AG20443 (cell line): ENCODE measurements around the gene PGD.

Source experiments
- DNase-seq: peaks from one replicate; pipeline ENCODE4 v3.0.0; 2012; ENCODE audit warnings: low spot score, mixed read lengths

PGD gene

GRCh38 chr1:10398734-10399443 lies at the start of gene PGD:
TSS of gene PGD (plus strand) at chr1:10399064. CDS start at chr1:10399118, 54 bp downstream.
- peak; percentile 100 for DNase-seq

- no peak for DNase-seq
Measured at GRCh38 chr1:10353282-10353681, 45.6 kb upstream of the PGD start.

DNA sequence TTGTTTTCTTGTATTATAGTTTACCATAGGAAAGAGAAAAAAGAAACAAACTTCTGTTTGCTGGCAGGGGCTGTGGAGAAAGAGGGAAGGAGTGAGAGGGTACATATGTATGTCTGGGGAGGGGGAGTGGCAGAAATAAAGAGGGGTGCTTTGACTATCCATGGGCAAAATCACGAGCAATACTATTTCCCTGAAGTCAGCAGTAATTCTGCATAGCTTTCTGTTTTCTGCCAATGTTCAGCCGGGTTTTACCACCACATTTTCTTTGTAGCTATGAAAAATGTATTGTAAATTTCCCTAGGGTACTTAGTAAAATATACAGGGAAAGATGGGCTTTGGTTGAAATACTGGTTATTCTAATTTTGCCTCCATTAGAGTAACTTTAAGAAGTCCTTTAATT lies 45.2 kb upstream of the PGD start:
- DNase-seq, result no peak

DNA sequence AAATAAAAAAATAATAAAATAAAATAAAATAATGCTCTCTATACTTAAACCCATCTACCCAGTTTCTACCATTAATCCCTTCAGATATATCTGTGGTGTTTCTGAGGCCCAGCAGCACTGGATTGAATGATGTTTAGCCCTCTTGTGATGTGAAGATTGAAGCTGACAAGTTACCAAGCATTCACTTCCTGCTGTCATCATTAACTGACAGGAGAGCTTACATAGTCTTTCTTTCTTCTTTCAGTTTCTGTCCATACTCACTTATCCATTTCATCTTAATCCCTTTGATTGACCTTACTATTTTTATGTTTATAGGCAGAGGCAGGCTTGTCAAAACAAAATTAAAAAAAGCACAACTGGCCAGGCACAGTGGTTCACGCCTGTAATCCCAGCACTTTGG lies 38.8 kb upstream of the PGD start:
- no peak for DNase-seq

DNA sequence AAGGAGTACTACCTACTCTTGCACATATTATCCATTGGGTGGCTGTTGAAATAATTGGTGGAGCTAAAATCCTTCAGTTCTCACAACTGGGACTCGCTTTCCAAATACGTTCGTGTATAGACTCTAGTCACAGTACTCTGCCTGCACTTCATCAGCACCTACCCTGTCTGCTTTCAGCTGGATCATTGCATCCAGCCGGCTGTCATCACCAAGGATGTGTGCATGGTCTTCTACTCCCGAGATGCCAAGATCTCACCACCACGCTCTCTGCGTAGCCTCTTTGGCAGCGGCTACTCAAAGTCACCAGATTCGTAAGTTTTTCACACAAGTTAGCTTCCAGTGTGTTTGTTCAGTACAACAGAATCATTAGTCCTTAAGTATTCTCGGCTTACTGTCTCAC lies 37.3 kb upstream of the PGD start:
- DNase-seq, result no peak

- no peak for DNase-seq
Measured at GRCh38 chr1:10368194-10368593, 30.7 kb upstream of the PGD start.

DNA sequence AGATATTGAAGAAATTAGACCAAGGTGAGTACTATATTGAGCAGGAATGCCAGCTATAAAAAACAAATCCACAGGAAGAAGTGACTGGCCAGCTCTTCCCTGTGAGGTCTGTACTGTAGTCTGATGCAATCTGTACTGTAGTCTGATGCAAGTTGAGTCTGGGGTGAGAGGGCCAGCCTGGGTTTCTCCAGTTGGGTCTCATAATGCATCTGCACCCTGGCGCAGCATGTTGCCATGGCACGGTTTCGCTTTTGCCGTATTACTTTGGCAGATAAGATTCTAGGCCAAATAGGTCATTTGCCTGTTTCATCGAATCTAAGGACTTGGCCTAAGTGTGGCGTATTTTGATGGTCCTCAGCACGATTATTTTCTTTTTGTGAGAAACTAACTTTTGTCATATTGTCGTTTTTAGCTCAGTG lies 24.4 kb upstream of the PGD start:
- no peak for DNase-seq

- peak; percentile 74 for DNase-seq
Measured at GRCh38 chr1:10377365-10378029, 21.4 kb upstream of the PGD start.

GRCh38 chr1:10378081-10378841 lies 20.6 kb upstream of the PGD start:
- DNase-seq, result peak; percentile 24

DNA sequence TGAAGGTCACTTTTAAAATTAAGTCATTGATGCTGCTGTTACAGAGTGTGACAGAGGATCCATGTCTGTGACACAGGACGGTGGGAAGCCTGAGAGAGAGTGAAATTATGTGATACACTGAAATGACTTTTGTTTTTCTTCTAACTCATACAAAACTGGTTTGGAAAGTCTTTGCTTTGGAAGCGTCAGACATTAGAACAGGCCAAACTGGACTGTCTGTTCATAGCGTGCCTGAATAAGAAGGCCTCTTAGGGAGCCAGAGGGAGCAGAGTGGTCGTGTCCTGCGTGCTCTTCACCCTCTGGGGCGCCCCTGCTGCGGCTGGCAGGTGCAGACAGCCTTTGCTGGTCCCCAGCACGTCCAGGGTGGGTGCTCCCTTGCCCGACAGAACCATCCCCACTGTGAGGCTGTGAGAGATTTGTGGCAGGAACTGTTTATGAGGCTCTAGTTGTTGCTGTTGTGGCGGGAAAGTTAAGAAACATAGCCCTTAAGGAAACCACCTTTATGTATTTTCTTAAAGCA lies 19.7 kb upstream of the PGD start:
- DNase-seq, result no peak

- DNase-seq, result no peak
Measured at GRCh38 chr1:10379676-10380075, 19.2 kb upstream of the PGD start.

DNA sequence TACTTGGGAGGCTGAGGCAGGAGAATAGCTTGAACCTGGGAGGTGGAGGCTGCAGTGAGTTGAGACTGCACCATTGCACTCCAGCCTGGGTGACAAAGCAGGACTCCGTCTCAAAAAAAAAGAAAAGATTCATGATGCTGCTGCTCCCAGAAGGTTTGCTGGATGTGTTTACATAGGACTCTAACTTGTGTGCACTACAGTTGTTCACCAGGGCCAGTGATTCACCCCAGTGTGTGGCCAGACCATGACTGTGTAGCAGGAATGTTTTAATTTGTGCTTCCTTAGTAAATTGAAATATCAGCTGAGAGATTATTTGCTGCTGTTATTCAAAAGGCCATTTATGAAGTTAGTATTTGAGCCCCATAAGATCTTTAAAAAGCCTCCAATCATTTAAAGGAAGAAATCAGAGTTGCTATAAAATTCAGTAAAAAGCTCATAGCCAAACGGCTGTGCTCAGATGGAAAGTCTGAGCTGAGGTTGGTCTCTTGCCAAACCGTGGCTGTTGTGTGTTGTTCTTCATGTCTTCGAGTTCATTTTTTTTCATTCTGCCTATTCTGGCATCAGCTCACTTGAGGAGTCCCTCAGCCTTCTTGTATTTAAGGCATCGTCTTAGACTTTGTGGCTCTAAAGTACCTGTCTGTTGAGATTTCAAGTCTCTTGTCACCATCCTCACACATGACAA lies 18.1 kb upstream of the PGD start:
- peak; percentile 86 for DNase-seq

DNA sequence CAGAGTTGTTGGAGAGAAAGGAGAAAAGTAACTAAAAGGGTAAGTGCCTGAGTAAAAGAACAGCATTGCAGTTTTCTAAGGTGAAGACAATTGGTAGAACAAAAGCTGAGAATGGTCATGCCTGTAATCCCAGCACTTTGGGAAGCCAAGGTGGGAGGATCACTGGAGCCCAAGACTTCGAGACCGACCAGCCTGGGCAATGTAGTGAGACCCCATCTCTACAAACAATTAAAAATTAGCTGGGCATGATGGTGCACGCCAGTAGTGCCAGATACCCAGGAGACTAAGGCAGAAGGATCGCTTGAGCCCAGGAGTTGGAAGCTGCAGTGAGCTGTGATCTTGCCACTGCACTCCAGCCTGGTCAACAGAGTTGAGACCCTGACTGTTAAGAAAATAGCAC lies 15.2 kb upstream of the PGD start:
- no peak for DNase-seq

DNA sequence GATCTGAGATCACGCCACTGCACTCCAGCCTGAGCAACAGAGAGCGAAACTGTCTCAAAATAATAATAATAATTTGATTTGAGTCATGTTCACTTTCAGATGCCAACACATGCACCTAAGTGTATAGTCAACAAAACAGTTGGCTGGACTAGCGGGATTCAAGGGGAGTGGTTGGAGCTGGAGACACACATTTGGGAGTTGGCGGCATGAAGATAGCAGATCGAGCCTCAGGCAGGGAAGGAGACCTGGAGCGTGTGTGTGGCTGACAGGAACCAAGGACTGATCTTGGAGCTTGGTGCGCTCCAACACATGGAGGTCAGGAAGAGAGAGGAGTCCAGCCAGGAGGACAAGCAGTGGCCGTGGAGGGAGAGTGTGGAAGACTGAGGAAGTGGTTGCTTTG lies 14.6 kb upstream of the PGD start:
- no peak for DNase-seq

GRCh38 chr1:10386761-10387676 lies 11.8 kb upstream of the PGD start:
- no peak for DNase-seq

DNA sequence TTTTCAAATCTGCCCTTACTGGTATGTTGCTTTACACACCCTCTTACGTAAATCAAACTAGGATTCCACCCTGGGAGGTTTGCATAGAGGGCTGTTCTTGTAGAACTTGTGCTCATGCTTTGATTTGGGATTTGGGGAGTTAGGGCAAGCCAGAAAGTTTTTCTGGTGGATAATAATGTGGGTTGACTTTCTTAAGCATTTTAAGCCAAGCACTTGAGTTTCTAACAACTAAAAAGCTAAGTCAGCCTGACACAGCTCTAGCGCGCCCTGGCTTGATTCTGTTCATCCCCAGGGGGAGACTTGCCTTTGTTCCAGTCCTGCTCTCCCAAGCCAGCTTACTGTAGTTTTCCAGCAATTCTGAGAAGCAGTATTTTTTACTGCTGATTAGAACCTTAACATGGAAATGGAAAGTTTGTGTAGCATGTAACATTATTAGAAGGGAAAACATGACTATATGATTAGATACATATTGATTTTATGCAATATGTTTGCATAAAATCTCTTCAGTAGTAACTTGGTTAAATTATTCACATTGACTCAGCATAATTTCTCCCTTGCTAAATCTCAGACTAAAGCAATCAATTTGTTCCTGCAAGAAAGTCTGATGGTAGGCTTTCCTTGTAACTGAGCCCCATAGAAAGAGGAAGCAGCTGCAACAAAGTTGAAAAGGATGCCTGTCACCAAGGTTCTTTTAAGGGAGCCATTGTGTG lies 11.0 kb upstream of the PGD start:
- DNase-seq, result peak; percentile 61

DNA sequence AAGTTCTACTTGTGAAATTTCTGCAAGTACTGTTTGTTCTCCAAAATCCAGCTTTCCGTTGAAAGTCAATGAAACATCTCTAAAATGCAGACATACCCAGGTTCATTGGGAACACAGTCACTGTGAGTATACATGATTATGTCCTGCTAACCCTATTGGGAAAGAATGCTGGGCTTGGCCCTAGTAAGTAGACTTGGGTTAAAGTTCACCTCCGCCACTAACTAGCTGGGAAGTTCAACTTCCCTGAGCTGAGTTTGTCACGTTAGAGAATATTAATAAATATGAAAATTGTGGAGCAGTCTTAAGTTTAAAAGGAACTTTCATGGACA lies 10.5 kb upstream of the PGD start:
- DNase-seq, result no peak

GRCh38 chr1:10389271-10389973 lies 9.4 kb upstream of the PGD start:
- DNase-seq, result no peak

- DNase-seq, result no peak
Measured at GRCh38 chr1:10396870-10397269, 2.0 kb upstream of the PGD start.

DNA sequence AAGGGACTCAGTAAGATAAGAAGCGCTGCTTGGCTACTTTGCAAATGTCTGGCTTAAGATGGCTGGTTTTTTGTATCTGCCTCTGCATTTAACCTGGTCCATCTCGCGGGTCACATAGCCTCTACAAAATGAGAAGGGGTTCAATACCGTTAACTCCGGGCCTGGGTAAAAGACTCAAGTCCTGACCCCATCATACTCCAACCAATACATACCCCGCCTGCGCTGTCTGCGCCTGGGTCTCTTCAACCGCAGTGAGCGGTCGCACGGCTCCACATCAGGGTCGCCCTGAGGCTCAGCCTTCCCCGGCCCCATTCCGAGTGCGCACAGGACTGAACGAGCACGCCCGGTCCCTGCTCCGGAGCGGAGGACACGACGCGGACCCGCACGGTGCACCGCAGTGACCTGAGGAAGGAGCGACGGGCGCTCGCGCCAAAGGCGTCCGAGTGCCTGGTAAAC lies 558 bp upstream of the PGD start:
- no peak for DNase-seq
